ENCODE data around the gene CHAD. TPM values are rescaled to one million over a fixed set of nuclear protein-coding genes. Genes with fewer than 3 reads are reported as not detected.

CHAD gene
- total and polyA plus RNA-seq, 2 of the 13 experiments (the other 11 are each of a cell fraction or from before 2014, with no cell fraction given), result 1.4 TPM; not detected in 1

DNA sequence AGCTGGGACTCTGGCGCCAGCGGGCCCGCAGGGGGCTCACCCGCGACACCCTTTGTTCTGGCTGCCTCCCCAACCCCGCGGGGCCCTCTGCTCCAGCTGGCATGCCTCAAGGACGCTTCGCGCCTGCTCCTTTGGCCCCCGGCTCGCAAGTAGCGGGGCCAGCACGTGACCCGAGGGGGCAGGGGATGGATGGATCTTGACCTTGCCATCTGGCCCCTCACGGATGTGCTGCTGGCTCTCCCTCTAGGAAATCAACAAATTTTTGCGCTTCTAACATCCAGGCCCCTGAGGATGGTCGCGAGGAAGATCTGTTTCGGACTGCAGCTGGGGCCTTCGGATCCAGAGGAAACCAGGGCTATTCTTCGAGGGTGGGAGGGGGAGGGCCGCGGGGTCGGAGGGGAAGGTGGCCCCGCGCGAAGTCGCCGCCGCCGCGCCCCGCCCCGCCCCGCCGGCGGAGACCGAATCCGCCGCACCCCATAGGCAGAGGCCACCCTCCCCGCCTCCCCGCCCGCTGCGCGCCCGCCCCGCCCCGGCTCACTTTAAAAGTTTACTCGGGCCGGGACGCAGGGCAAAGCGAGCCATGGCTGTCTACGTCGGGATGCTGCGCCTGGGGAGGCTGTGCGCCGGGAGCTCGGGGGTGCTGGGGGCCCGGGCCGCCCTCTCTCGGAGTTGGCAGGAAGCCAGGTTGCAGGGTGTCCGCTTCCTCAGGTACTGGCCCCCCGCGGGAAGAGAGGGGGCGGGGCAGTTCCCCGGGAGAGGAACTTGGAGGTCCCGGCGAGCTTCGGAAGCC, 42.8 kb downstream of the CHAD start, which contains the start of gene ACSF2 (continued):
- no peak for TF ChIP-seq HNRNPH1 (optimal IDR thresholded peaks at IDR 0.05; ENCODE audit: low read depth, low read length)
- no peak for TF ChIP-seq SCMH1 (CRISPR knock-in tag; IDR thresholded peaks at IDR 0.05; ENCODE audit: borderline replicate concordance)
- no peak for TF ChIP-seq TIGD3 (CRISPR knock-in tag; IDR thresholded peaks at IDR 0.05; ENCODE audit: borderline replicate concordance)
- no peak for TF ChIP-seq SMAD3 (CRISPR knock-in tag; IDR thresholded peaks at IDR 0.05)
- no peak for TF ChIP-seq TEAD2 (CRISPR knock-in tag; IDR thresholded peaks at IDR 0.05)
- TF ChIP-seq KDM4B (CRISPR knock-in tag; IDR thresholded peaks at IDR 0.05), result no peak
- no peak for TF ChIP-seq RXRA (CRISPR knock-in tag; IDR thresholded peaks at IDR 0.05)
- TF ChIP-seq ZZZ3 (CRISPR knock-in tag; IDR thresholded peaks at IDR 0.05; ENCODE audit: borderline replicate concordance), result peak; percentile 16; the same call in 1 of the 2 replicates
- no peak for TF ChIP-seq ZBTB42 (CRISPR knock-in tag; IDR thresholded peaks at IDR 0.05)
- TF ChIP-seq, protein P1, sequence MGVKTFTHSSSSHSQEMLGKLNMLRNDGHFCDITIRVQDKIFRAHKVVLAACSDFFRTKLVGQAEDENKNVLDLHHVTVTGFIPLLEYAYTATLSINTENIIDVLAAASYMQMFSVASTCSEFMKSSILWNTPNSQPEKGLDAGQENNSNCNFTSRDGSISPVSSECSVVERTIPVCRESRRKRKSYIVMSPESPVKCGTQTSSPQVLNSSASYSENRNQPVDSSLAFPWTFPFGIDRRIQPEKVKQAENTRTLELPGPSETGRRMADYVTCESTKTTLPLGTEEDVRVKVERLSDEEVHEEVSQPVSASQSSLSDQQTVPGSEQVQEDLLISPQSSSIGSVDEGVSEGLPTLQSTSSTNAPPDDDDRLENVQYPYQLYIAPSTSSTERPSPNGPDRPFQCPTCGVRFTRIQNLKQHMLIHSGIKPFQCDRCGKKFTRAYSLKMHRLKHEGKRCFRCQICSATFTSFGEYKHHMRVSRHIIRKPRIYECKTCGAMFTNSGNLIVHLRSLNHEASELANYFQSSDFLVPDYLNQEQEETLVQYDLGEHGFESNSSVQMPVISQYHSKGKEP (CRISPR knock-in tag; IDR thresholded peaks at IDR 0.05), result no peak
- TF ChIP-seq SRSF9 (IDR thresholded peaks at IDR 0.05; ENCODE audit: borderline replicate concordance, insufficient read depth, low read depth, low read length, poor library complexity, severe bottlenecking), result no peak
- TF ChIP-seq ZNF619 (CRISPR knock-in tag; IDR thresholded peaks at IDR 0.05), result 0 out of 2 replicates have a peak, but pooled peaks have one; percentile 22
- TF ChIP-seq TP53 (CRISPR knock-in tag; conservative IDR thresholded peaks at IDR 0.05), result no peak
- peak; percentile 25; the same call in 1 of the 2 replicates for TF ChIP-seq MYPOP (CRISPR knock-in tag; IDR thresholded peaks at IDR 0.05)
- TF ChIP-seq, protein P2, sequence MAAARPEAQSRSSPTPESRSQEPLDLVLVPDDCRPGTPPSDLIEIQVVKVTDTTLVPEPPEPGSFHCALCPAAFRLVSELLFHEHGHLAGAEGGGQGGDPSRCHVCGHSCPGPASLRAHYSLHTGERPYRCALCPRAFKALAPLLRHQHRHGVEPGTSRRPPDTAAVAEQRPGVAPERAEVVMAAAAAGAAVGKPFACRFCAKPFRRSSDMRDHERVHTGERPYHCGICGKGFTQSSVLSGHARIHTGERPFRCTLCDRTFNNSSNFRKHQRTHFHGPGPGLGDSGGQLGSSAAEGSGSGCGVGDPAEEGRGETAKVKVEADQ (CRISPR knock-in tag; IDR thresholded peaks at IDR 0.05; ENCODE audit: borderline replicate concordance), result no peak
- 0 out of 2 replicates have a peak, but pooled peaks have one; percentile 41 for TF ChIP-seq WIZ (CRISPR knock-in tag; IDR thresholded peaks at IDR 0.05)
- TF ChIP-seq ZFX (CRISPR knock-in tag; IDR thresholded peaks at IDR 0.05; ENCODE audit: low read depth), result no peak
- no peak for TF ChIP-seq FOXK2 (IDR thresholded peaks at IDR 0.05)
- TF ChIP-seq GATA4 (IDR thresholded peaks at IDR 0.05; ENCODE audit: borderline replicate concordance, low read depth), result no peak
- peak; percentile 35; the same call in 1 of the 2 replicates for TF ChIP-seq POGZ (CRISPR knock-in tag; IDR thresholded peaks at IDR 0.05)
- TF ChIP-seq, protein P3, sequence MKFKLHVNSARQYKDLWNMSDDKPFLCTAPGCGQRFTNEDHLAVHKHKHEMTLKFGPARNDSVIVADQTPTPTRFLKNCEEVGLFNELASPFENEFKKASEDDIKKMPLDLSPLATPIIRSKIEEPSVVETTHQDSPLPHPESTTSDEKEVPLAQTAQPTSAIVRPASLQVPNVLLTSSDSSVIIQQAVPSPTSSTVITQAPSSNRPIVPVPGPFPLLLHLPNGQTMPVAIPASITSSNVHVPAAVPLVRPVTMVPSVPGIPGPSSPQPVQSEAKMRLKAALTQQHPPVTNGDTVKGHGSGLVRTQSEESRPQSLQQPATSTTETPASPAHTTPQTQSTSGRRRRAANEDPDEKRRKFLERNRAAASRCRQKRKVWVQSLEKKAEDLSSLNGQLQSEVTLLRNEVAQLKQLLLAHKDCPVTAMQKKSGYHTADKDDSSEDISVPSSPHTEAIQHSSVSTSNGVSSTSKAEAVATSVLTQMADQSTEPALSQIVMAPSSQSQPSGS (CRISPR knock-in tag; IDR thresholded peaks at IDR 0.05), result no peak; the same call in 1 of the 2 replicates
- TF ChIP-seq ZNF816 (CRISPR knock-in tag; IDR thresholded peaks at IDR 0.05; ENCODE audit: borderline replicate concordance), result no peak
- no peak for TF ChIP-seq TBP (CRISPR knock-in tag; IDR thresholded peaks at IDR 0.05)
